ENCODE results near the gene RSRC1.

DNA sequence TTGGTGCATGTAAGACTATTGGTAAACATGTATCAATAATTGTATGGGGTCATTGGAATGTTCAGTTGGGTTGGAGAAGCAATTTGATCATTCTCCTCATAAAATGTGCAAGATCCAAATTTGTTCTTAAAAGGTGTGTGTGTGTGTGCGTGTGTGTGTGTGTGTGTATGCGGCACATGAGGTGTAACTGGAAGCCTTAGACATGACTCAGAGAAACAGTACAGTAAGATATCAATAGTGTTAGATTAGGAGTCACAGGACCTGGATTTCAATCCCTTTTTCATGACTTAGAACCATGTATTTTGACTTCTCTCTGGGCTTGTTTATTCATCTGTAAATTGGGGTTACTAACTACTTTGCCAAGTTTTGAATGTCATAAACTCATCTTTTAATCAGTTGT lies 38.3 kb downstream of the RSRC1 start:
- TF ChIP-seq, protein P1, sequence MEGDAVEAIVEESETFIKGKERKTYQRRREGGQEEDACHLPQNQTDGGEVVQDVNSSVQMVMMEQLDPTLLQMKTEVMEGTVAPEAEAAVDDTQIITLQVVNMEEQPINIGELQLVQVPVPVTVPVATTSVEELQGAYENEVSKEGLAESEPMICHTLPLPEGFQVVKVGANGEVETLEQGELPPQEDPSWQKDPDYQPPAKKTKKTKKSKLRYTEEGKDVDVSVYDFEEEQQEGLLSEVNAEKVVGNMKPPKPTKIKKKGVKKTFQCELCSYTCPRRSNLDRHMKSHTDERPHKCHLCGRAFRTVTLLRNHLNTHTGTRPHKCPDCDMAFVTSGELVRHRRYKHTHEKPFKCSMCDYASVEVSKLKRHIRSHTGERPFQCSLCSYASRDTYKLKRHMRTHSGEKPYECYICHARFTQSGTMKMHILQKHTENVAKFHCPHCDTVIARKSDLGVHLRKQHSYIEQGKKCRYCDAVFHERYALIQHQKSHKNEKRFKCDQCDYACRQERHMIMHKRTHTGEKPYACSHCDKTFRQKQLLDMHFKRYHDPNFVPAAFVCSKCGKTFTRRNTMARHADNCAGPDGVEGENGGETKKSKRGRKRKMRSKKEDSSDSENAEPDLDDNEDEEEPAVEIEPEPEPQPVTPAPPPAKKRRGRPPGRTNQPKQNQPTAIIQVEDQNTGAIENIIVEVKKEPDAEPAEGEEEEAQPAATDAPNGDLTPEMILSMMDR (IDR thresholded peaks at IDR 0.05), result no peak
- TF ChIP-seq EZH2phosphoT487 (IDR thresholded peaks at IDR 0.05), result no peak

All from neural progenitor cell (in vitro differentiated cells).